Measurements from ENCODE around the gene FBRS. TPM values are rescaled to one million over a fixed set of nuclear protein-coding genes. Genes with fewer than 3 reads are reported as not detected.
A peak's percentile ranks its signal among the peaks of the same experiment; 100 is the strongest.

FBRS gene
- total and polyA plus RNA-seq, 2 of the 13 experiments (the other 11 are each of a cell fraction or from before 2014, with no cell fraction given), result 13.7 to 16.2 TPM

DNA sequence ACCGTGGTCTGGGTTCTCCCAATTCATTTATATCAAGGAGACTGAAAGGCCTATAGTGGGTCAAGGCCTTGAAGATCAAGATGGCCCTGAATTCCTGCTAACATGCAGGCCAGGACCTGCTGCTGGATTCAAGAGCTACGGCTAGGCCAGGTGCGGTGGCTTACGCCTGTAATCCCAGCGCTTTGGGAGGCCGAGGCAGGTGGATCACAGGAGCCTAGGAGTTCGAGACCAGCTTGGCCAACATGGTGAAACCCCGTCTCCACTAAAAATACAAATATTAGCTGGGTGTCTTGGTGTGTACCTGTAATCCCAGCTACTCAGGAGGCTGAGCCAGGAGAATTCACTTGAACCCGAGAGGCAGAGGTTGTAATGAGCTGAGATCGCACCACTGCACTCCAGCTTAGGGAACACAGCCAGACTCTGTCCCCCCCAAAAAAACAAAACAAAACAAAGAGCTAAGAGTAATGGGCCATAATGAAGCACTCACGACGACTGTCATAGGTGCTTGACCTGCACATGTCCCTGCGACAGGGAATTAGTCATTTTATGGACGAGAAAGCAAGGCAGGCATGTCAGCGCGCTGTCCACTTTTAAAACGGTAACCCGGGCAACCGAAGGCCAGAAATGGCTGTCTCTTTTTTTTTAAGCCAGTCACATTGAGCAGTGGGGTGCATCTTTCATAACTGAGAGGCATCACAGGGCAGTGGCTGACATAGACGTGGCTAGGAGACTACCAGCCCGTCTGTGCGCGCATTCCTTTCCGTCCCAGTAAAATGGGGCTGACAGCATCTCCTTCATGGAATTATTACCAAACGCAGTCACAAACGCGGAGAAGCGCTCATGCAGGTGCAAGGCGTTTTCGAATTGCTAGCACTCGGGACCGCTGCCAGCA is 1.0 kb upstream of the FBRS start (continued):
- no peak for TF ChIP-seq ZBTB26 (CRISPR knock-in tag; IDR thresholded peaks at IDR 0.05; ENCODE audit: borderline replicate concordance)
- TF ChIP-seq, protein P1, sequence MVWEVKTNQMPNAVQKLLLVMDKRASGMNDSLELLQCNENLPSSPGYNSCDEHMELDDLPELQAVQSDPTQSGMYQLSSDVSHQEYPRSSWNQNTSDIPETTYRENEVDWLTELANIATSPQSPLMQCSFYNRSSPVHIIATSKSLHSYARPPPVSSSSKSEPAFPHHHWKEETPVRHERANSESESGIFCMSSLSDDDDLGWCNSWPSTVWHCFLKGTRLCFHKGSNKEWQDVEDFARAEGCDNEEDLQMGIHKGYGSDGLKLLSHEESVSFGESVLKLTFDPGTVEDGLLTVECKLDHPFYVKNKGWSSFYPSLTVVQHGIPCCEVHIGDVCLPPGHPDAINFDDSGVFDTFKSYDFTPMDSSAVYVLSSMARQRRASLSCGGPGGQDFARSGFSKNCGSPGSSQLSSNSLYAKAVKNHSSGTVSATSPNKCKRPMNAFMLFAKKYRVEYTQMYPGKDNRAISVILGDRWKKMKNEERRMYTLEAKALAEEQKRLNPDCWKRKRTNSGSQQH (CRISPR knock-in tag; IDR thresholded peaks at IDR 0.05; ENCODE audit: low read depth), result no peak
- TF ChIP-seq BRF2 (CRISPR knock-in tag; IDR thresholded peaks at IDR 0.05), result no peak
- TF ChIP-seq ZIK1 (CRISPR knock-in tag; IDR thresholded peaks at IDR 0.05; ENCODE audit: borderline replicate concordance, low read depth), result no peak
- TF ChIP-seq ZNF230 (CRISPR knock-in tag; IDR thresholded peaks at IDR 0.05), result no peak
- TF ChIP-seq ZNF850 (CRISPR knock-in tag; conservative IDR thresholded peaks at IDR 0.05), result no peak
- TF ChIP-seq TAF15 (IDR thresholded peaks at IDR 0.05; ENCODE audit: low read depth, low read length, poor library complexity, severe bottlenecking), result peak; percentile 49
- TF ChIP-seq ATM (IDR thresholded peaks at IDR 0.05; ENCODE audit: borderline replicate concordance), result no peak
- TF ChIP-seq MTF1 (CRISPR knock-in tag; IDR thresholded peaks at IDR 0.05), result no peak
- 0 out of 2 replicates have a peak, but pooled peaks have one; percentile 14 for TF ChIP-seq HOXA5 (CRISPR knock-in tag; IDR thresholded peaks at IDR 0.05)
- no peak for TF ChIP-seq ZNF205 (CRISPR knock-in tag; IDR thresholded peaks at IDR 0.05)
- TF ChIP-seq, protein P2, sequence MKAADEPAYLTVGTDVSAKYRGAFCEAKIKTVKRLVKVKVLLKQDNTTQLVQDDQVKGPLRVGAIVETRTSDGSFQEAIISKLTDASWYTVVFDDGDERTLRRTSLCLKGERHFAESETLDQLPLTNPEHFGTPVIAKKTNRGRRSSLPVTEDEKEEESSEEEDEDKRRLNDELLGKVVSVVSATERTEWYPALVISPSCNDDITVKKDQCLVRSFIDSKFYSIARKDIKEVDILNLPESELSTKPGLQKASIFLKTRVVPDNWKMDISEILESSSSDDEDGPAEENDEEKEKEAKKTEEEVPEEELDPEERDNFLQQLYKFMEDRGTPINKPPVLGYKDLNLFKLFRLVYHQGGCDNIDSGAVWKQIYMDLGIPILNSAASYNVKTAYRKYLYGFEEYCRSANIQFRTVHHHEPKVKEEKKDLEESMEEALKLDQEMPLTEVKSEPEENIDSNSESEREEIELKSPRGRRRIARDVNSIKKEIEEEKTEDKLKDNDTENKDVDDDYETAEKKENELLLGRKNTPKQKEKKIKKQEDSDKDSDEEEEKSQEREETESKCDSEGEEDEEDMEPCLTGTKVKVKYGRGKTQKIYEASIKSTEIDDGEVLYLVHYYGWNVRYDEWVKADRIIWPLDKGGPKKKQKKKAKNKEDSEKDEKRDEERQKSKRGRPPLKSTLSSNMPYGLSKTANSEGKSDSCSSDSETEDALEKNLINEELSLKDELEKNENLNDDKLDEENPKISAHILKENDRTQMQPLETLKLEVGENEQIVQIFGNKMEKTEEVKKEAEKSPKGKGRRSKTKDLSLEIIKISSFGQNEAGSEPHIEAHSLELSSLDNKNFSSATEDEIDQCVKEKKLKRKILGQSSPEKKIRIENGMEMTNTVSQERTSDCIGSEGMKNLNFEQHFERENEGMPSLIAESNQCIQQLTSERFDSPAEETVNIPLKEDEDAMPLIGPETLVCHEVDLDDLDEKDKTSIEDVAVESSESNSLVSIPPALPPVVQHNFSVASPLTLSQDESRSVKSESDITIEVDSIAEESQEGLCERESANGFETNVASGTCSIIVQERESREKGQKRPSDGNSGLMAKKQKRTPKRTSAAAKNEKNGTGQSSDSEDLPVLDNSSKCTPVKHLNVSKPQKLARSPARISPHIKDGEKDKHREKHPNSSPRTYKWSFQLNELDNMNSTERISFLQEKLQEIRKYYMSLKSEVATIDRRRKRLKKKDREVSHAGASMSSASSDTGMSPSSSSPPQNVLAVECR (CRISPR knock-in tag; IDR thresholded peaks at IDR 0.05; ENCODE audit: borderline replicate concordance), result no peak; the same call in 1 of the 2 replicates
- no peak for TF ChIP-seq NCOA1 (CRISPR knock-in tag; IDR thresholded peaks at IDR 0.05)
- TF ChIP-seq ZNF773 (CRISPR knock-in tag; IDR thresholded peaks at IDR 0.05; ENCODE audit: borderline replicate concordance), result peak; percentile 85; the same call in 1 of the 2 replicates
- no peak for TF ChIP-seq ZNF563 (CRISPR knock-in tag; IDR thresholded peaks at IDR 0.05)
- TF ChIP-seq, protein P3, sequence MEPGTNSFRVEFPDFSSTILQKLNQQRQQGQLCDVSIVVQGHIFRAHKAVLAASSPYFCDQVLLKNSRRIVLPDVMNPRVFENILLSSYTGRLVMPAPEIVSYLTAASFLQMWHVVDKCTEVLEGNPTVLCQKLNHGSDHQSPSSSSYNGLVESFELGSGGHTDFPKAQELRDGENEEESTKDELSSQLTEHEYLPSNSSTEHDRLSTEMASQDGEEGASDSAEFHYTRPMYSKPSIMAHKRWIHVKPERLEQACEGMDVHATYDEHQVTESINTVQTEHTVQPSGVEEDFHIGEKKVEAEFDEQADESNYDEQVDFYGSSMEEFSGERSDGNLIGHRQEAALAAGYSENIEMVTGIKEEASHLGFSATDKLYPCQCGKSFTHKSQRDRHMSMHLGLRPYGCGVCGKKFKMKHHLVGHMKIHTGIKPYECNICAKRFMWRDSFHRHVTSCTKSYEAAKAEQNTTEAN (CRISPR knock-in tag; conservative IDR thresholded peaks at IDR 0.05), result no peak
- TF ChIP-seq ZNF326 (CRISPR knock-in tag; IDR thresholded peaks at IDR 0.05; ENCODE audit: borderline replicate concordance), result 0 out of 2 replicates have a peak, but pooled peaks have one; percentile 15
- TF ChIP-seq PCBP1 (IDR thresholded peaks at IDR 0.05; ENCODE audit: borderline replicate concordance, low read depth, low read length), result no peak
